SK-N-SH (cell line): ENCODE data around the gene GSG1L. TPM values are rescaled to one million over a fixed set of nuclear protein-coding genes. Genes with fewer than 3 reads are reported as not detected.

Source experiments
- CTCF ChIA-PET: fragments of 300-600, 350-600 bp; formaldehyde crosslinking; extraction: SDS; loops from one replicate; lab custom pipeline; 2021; lab: Yijun Ruan, JAX
- POLR2A ChIA-PET: fragments of 350-600 bp; sonication (Branson Sonifier 250); formaldehyde crosslinking; extraction: SDS; loops from one replicate; lab custom pipeline; 2020; ENCODE audit warnings: antibody characterized with exemption, inconsistent platforms; lab: Yijun Ruan, JAX
- DNase-seq: peaks from one replicate; pipeline ENCODE4 v3.0.0; 2012
- H2AFZ ChIP-seq: fragments of 200-600 bp; sonication (generic); 2 replicates; pipeline ENCODE4 v1.8.1; 2016; ENCODE audit warnings: antibody characterized with exemption, mild to moderate bottlenecking, low read depth
- H3F3A ChIP-seq: fragments of 200-600 bp; sonication (generic); replicated peaks from 2 replicates; pipeline ENCODE3; 2016; ENCODE audit warnings: antibody characterized with exemption, mild to moderate bottlenecking; ENCODE audit not compliant: insufficient read depth
- H3K27ac ChIP-seq, 2 experiments: fragments of 200-500 bp in 1 of 2; fragments of 200-600 bp in 1 of 2; sonication (Bioruptor generic) in 1 of 2; sonication (generic), shearing (Covaris generic) in 1 of 2; 2 replicates each; pipeline versions ENCODE4 v1.5.1 to v1.6.1; 2014 to 2016; ENCODE audit warnings: low read depth in 2 of 2, inconsistent platforms in 1 of 2, low read length in 1 of 2, mild to moderate bottlenecking in 1 of 2, mixed read lengths in 1 of 2
- H3K27me3 ChIP-seq: fragments of 200-600 bp; sonication (generic), shearing (Covaris generic); 2 replicates; pipeline ENCODE4 v1.6.1; 2016; ENCODE audit warnings: mixed run types; ENCODE audit not compliant: insufficient read depth
- H3K36me3 ChIP-seq, 2 experiments: fragments of 200-500 bp in 1 of 2; fragments of 200-600 bp in 1 of 2; sonication (Bioruptor generic) in 1 of 2; sonication (generic) in 1 of 2; replicated peaks in 1 of 2; 2 replicates each; pipeline versions ENCODE3 to v1.5.1; 2014 to 2016; ENCODE audit warnings: low read length in 1 of 2, mild to moderate bottlenecking in 1 of 2; ENCODE audit not compliant: insufficient read depth in 2 of 2, control insufficient read depth in 1 of 2
- H3K4me1 ChIP-seq, 2 experiments: fragments of 200-500 bp in 1 of 2; fragments of 200-600 bp in 1 of 2; sonication (Bioruptor generic) in 1 of 2; sonication (generic), shearing (Covaris generic) in 1 of 2; 2 replicates each; pipeline versions ENCODE4 v1.5.1 to v1.6.1; 2014 to 2016; ENCODE audit warnings: low read depth in 1 of 2, low read length in 1 of 2, mixed run types in 1 of 2; ENCODE audit not compliant: insufficient read depth in 2 of 2, control insufficient read depth in 1 of 2
- H3K4me2 ChIP-seq: fragments of 200-600 bp; sonication (generic), shearing (Covaris generic); 2 replicates; pipeline ENCODE4 v1.6.1; 2017; ENCODE audit warnings: mixed run types
- H3K4me3 ChIP-seq, 2 experiments: fragments of 200-500 bp in 1 of 2; fragments of 200-600 bp in 1 of 2; sonication (Bioruptor generic) in 1 of 2; sonication (generic), shearing (Covaris generic) in 1 of 2; 2 replicates each; pipeline versions ENCODE4 v1.5.1 to v1.8.1; 2014 to 2016; ENCODE audit warnings: low read depth in 2 of 2, inconsistent platforms in 1 of 2, low read length in 1 of 2, mild to moderate bottlenecking in 1 of 2, mixed read lengths in 1 of 2, moderate library complexity in 1 of 2
- H3K79me2 ChIP-seq: fragments of 200-600 bp; sonication (generic); 2 replicates; pipeline ENCODE4 v1.8.1; 2017; ENCODE audit warnings: mild to moderate bottlenecking; ENCODE audit not compliant: insufficient read depth
- H3K9ac ChIP-seq: fragments of 200-600 bp; sonication (generic); 2 replicates; pipeline ENCODE4 v1.6.1; 2017; ENCODE audit warnings: mixed run types
- H3K9me2 ChIP-seq: fragments of 200-600 bp; sonication (generic); 2 replicates; pipeline ENCODE4 v1.6.1; 2017; ENCODE audit warnings: mixed run types
- H3K9me3 ChIP-seq: fragments of 200-600 bp; sonication (generic); 2 replicates; pipeline ENCODE4 v1.6.1; 2017; ENCODE audit warnings: mixed run types, mild to moderate bottlenecking, moderate library complexity
- H4K20me1 ChIP-seq: fragments of 200-600 bp; sonication (generic); 2 replicates; pipeline ENCODE4 v1.6.1; 2017; ENCODE audit warnings: mild to moderate bottlenecking, mixed run types; ENCODE audit not compliant: insufficient read depth
- CHD2 ChIP-seq: fragments of 150-350 bp; IDR thresholded peaks from 2 replicates; pipeline ENCODE4 v1.6.1; 2018; ENCODE audit warnings: low read length; ENCODE audit not compliant: partially characterized antibody
- EZH2phosphoT487 ChIP-seq: fragments of 200-600 bp; sonication (generic); IDR thresholded peaks from 2 replicates; pipeline ENCODE4 v1.6.1; 2017; ENCODE audit warnings: low read depth, mixed run types, mild to moderate bottlenecking, antibody characterized with exemption, moderate library complexity, borderline replicate concordance
- FOSL2 ChIP-seq: IDR thresholded peaks from 2 replicates; pipeline ENCODE4 v1.4.0; 2012; ENCODE audit warnings: low read depth, mild to moderate bottlenecking, moderate library complexity, borderline replicate concordance
- FOXJ3 ChIP-seq: sonication (generic); formaldehyde crosslinking; IDR thresholded peaks from 2 replicates; pipeline ENCODE4 v1.5.1; 2020; ENCODE audit warnings: mild to moderate bottlenecking, missing genetic modification reagents
- JUND ChIP-seq: IDR thresholded peaks from 2 replicates; pipeline ENCODE4 v1.4.0; 2012
- NFIC ChIP-seq: IDR thresholded peaks from 2 replicates; pipeline ENCODE4 v1.4.0; 2012; ENCODE audit warnings: borderline replicate concordance
- POLR2AphosphoS5 ChIP-seq: IDR thresholded peaks from 2 replicates; pipeline ENCODE4 v1.6.1; 2012; ENCODE audit warnings: low read depth, low read length
- RAD21 ChIP-seq: IDR thresholded peaks from 2 replicates; pipeline ENCODE4 v1.6.1; 2012; ENCODE audit warnings: mild to moderate bottlenecking, low read length
- RCOR1 ChIP-seq: fragments of 150-350 bp; IDR thresholded peaks from 2 replicates; pipeline ENCODE4 v1.6.1; 2017; ENCODE audit warnings: antibody characterized with exemption, low read length
- SIN3A ChIP-seq: IDR thresholded peaks from 2 replicates; pipeline ENCODE4 v1.6.1; 2012; ENCODE audit warnings: low read depth, mild to moderate bottlenecking, low read length, moderate library complexity, borderline replicate concordance
- TEAD4 ChIP-seq: IDR thresholded peaks from 2 replicates; pipeline ENCODE4 v1.4.0; 2012; ENCODE audit warnings: mild to moderate bottlenecking, borderline replicate concordance; ENCODE audit not compliant: insufficient read depth
- ZBTB33 ChIP-seq: IDR thresholded peaks from 2 replicates; pipeline ENCODE4 v1.4.0; 2012; ENCODE audit warnings: low read depth, borderline replicate concordance
- WGBS: methylation state at CpG from one replicate; pipeline ENCODE4 v1.1.6; 2017; ENCODE audit warnings: low lambda C conversion rate; 5-methylcytosine and 5-hydroxymethylcytosine counted together
- polyA plus RNA-seq, 3 experiments: library from polyadenylated mRNA; depleted of rRNA; stranded (reverse); fragments of >200 nt; gene quantifications; 2 replicates each; pipeline ENCODE4 v1.2.3, GENCODE V29; 2012
- TF ChIP-seq, protein P1 (sequence below): IDR thresholded peaks from 2 replicates; pipeline ENCODE4 v1.4.0; 2012; ENCODE audit warnings: low read depth

Gene GSG1L
- polyA plus RNA-seq, 1 of the 3 experiments (the other 2 are of a cell fraction), result not detected

DNA sequence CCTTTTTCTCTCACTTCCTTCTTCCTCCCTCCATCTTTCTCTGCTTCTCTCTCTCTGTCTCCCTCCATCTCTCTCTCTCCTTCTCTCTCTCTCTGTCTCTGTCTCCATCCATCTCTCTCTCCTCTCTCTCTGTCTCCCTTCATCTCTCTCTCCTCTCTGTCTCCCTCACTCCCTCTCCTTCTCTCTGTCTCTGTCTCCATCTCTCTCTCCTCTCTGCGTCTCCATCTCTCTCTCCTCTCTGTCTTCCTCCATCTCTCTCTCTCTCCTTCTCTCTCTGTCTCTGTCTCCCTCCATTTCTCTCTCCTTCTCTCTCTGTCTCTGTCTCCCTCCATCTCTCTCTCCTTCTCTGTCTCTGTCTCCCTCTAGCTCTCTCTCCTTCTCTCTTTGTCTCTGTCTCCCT is 194.1 kb downstream of the GSG1L start (continued):
- no peak for TF ChIP-seq FOSL2
- no peak for TF ChIP-seq NFIC
- TF ChIP-seq RAD21, result no peak
- no peak for TF ChIP-seq EZH2phosphoT487
- TF ChIP-seq, all 33 proteins: peak for 0

DNA sequence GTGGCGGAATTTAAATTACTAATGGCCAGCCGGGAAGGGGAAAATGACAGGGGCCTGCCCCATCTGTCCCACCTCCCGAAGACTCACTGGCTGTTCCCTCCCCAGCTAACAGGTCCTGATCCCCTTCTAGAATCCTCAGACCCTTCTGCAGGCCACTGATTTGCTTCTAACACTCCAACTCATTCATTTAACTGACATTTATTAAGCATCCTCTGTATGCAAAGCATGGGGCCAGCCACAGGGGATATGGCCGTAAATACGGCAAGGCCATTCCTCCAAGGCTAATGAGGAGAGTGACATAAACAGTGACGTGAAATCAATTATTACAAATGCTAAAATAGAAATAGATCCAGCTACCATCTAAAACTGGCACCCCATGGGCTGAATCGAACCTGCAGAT is 195.3 kb downstream of the GSG1L start:
- ChIA-PET CTCF (interaction anchor here (0.7 to 2.5 kb wide), 26 partner anchors 8 to 394 kb away, joined by 3 to 15 read pairs (median 3); no protein-coding TSS in a partner anchor), POLR2A (no interaction called here)
- no peaks in the 10 kb centered on the region for H3K4me1 ChIP-seq
- H3K79me2 ChIP-seq, result no peaks in the 10 kb centered on the region
- no peaks in the 10 kb centered on the region for H4K20me1 ChIP-seq
- TF ChIP-seq ZBTB33 (no peak), RCOR1 (no peak), JUND (no peak), FOXJ3 (CRISPR knock-in tag) (no peak), TEAD4 (no peak), NFIC (no peak), POLR2AphosphoS5 (no peak), RAD21 (no peak), CHD2 (no peak), SIN3A (no peak)
- TF ChIP-seq, protein P1, sequence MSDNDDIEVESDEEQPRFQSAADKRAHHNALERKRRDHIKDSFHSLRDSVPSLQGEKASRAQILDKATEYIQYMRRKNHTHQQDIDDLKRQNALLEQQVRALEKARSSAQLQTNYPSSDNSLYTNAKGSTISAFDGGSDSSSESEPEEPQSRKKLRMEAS, result no peak
- H3K9ac ChIP-seq, result no peak overlapping the region
- no peaks in the 10 kb centered on the region for H3K9me3 ChIP-seq
- H3K4me2 ChIP-seq, result no peak overlapping the region
- no peaks in the 10 kb centered on the region for H3F3A ChIP-seq
- no peak overlapping the region for H2AFZ ChIP-seq
- no peaks in the 10 kb centered on the region for H3K27me3 ChIP-seq
- 75% methylated on average over 7 of the region's 7 CpGs for WGBS
- H3K36me3 ChIP-seq, result no peaks in the 10 kb centered on the region
- DNase-seq, result no peak
- H3K9me2 ChIP-seq, result no peaks in the 10 kb centered on the region
- H3K27ac ChIP-seq, result no peak overlapping the region
- H3K4me3 ChIP-seq, result no peak overlapping the region
